ENCODE data around the gene ZNF804B. TPM values are rescaled to one million over a fixed set of nuclear protein-coding genes. Genes with fewer than 3 reads are reported as not detected.

ZNF804B gene
- total RNA-seq, 1 experiment from 2014 or later = not detected

DNA sequence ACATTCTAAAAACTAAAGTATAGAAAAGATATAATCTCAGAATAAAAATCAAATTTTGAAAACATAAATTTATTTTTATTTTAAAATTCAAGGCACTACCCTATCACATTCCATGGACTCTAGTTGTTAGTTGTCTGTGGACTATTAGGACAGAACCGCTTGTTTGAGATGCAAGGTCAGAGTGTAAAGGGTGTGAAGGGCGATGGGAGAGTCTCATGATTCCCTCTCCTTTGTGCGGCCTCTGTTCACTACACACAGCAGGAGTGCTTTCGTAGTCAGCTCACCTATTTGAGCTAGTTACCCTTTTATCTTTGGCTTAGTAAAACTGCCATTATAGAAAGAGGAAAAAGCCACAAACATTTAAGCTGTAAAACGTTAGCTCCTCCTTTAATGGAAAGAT lies 225.8 kb downstream of the ZNF804B start:
- DNase-seq (ENCODE audit: low spot score) = no peak
- Histone ChIP-seq H3K27ac (ENCODE audit: low read depth, low read length, poor library complexity, severe bottlenecking) (no peak overlapping the region), H3K4me1 (ENCODE audit: insufficient read depth, low read length, poor library complexity, severe bottlenecking) (no peaks in the 10 kb centered on the region), H3K27me3 (replicated peaks; ENCODE audit: insufficient read depth, low read depth, low read length, poor library complexity) (no peaks in the 10 kb centered on the region), H3K9me3 (ENCODE audit: low read depth, low read length, poor library complexity, severe bottlenecking) (no peaks in the 10 kb centered on the region), H3K4me3 (ENCODE audit: low read depth, low read length, poor library complexity, severe bottlenecking) (no peak overlapping the region), H3K36me3 (ENCODE audit: insufficient read depth, low read length, poor library complexity, severe bottlenecking) (no peaks in the 10 kb centered on the region)
- ChIA-PET POLR2A (ENCODE audit: low non-redundant PET) (no interaction called here), CTCF (no interaction called here)
- intact Hi-C loops (cut with micrococcal nuclease; ENCODE audit: unreplicated experiment) = no loop called here
- TF ChIP-seq, protein P1, sequence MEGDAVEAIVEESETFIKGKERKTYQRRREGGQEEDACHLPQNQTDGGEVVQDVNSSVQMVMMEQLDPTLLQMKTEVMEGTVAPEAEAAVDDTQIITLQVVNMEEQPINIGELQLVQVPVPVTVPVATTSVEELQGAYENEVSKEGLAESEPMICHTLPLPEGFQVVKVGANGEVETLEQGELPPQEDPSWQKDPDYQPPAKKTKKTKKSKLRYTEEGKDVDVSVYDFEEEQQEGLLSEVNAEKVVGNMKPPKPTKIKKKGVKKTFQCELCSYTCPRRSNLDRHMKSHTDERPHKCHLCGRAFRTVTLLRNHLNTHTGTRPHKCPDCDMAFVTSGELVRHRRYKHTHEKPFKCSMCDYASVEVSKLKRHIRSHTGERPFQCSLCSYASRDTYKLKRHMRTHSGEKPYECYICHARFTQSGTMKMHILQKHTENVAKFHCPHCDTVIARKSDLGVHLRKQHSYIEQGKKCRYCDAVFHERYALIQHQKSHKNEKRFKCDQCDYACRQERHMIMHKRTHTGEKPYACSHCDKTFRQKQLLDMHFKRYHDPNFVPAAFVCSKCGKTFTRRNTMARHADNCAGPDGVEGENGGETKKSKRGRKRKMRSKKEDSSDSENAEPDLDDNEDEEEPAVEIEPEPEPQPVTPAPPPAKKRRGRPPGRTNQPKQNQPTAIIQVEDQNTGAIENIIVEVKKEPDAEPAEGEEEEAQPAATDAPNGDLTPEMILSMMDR (conservative IDR thresholded peaks at IDR 0.05; ENCODE audit: low read depth, low read length) = no peak
- TF ChIP-seq EZH2 (IDR thresholded peaks at IDR 0.05; ENCODE audit: borderline replicate concordance, low read depth, low read length, poor library complexity, severe bottlenecking) = no peak
- BruUV-seq (replicated peaks) = no TSS peak

DNA sequence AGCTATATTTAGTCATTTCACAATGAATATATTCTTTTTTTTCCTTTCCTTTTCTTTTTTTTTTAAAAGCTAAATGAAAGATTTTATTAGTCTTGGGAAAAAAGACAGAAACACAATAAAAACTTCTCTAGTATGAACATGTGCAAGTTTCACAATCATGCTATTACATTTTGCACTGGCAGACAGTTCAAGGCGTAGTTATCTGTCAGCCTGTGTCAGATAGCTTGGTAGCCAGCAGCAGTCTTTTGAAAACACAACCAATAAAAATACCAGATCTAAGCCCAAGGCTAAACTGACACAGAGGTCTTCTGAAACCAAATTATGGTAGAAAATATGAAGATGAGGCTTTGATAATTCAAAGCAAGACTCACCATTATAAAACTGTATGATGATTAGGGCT lies 241.8 kb downstream of the ZNF804B start:
- CTCF ChIA-PET = no interaction called here
- H3K36me3 ChIP-seq (ENCODE audit: insufficient read depth, low read length, poor library complexity, severe bottlenecking) = no peaks in the 10 kb centered on the region
- POLR2A ChIA-PET (ENCODE audit: low non-redundant PET) = no interaction called here
- H3K27me3 ChIP-seq (replicated peaks; ENCODE audit: insufficient read depth, low read depth, low read length, poor library complexity) = no peaks in the 10 kb centered on the region
- DNase-seq (ENCODE audit: low spot score) = no peak
- H3K27ac ChIP-seq (ENCODE audit: low read depth, low read length, poor library complexity, severe bottlenecking) = no peak overlapping the region
- no peaks in the 10 kb centered on the region for H3K9me3 ChIP-seq (ENCODE audit: low read depth, low read length, poor library complexity, severe bottlenecking)
- TF ChIP-seq, protein P1 (conservative IDR thresholded peaks at IDR 0.05; ENCODE audit: low read depth, low read length) = no peak
- no peak for TF ChIP-seq EZH2 (IDR thresholded peaks at IDR 0.05; ENCODE audit: borderline replicate concordance, low read depth, low read length, poor library complexity, severe bottlenecking)
- no TSS peak for BruUV-seq (replicated peaks)
- H3K4me3 ChIP-seq (ENCODE audit: low read depth, low read length, poor library complexity, severe bottlenecking) = no peak overlapping the region
- H3K4me1 ChIP-seq (ENCODE audit: insufficient read depth, low read length, poor library complexity, severe bottlenecking) = no peaks in the 10 kb centered on the region
- intact Hi-C loops (cut with micrococcal nuclease; ENCODE audit: unreplicated experiment) = no loop called here

DNA sequence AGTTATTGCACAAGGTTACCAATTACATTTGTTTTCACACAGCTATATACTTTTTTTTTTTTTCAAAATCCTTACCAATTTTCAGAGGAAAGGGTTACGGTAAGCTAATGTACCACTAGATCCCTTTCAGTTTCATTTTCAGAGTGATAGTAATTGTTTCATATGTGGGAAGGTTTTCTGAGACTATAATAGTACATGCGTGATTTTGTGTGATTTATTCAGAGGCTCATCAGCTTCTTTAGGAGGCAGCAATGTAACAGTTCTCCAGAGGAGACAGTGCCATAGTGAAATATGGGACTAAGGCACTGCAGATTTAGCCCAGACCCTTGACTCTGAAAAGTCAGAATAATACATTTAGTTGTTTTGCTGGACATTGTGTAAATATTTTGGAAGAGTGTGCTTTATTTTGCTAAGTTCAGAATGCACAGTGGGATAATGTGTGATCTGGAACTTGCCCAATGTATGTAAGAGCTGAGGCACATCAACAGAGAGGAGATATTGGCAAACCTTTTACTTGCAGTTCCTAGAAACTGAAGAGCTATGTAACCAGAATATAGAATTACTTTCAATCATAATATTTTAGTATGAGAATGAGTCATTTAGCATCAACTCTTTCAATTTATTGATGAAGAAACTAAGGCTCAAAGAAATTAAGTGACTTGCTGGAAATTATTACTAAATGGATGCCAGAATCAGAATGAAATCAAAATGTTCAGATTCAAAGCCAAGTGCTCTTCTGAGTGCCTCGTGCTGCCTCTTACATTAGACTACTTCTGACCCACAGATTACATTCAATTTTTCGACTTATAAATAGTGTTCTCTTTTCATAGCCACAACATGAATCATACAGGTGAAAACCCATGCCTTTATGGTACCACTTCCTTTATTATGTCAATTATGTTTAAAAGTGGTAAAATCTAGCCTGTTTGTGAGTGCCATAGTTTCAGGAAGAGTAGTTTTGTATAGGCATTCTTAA lies 243.8 kb downstream of the ZNF804B start:
- Histone ChIP-seq H3K4me1 (ENCODE audit: insufficient read depth, low read length, poor library complexity, severe bottlenecking) (no peaks in the 10 kb centered on the region), H3K9me3 (ENCODE audit: low read depth, low read length, poor library complexity, severe bottlenecking) (no peaks in the 10 kb centered on the region), H3K36me3 (ENCODE audit: insufficient read depth, low read length, poor library complexity, severe bottlenecking) (no peaks in the 10 kb centered on the region), H3K27me3 (replicated peaks; ENCODE audit: insufficient read depth, low read depth, low read length, poor library complexity) (no peaks in the 10 kb centered on the region), H3K4me3 (ENCODE audit: low read depth, low read length, poor library complexity, severe bottlenecking) (no peak overlapping the region), H3K27ac (ENCODE audit: low read depth, low read length, poor library complexity, severe bottlenecking) (no peak overlapping the region)
- no TSS peak for BruUV-seq (replicated peaks)
- CTCF ChIA-PET = no interaction called here
- TF ChIP-seq, protein P1 (conservative IDR thresholded peaks at IDR 0.05; ENCODE audit: low read depth, low read length) = no peak
- no peak for TF ChIP-seq EZH2 (IDR thresholded peaks at IDR 0.05; ENCODE audit: borderline replicate concordance, low read depth, low read length, poor library complexity, severe bottlenecking)
- POLR2A ChIA-PET (ENCODE audit: low non-redundant PET) = no interaction called here
- DNase-seq (ENCODE audit: low spot score) = no peak
- intact Hi-C loops (cut with micrococcal nuclease; ENCODE audit: unreplicated experiment) = no loop called here
